ENCODE measurements around the gene SHISAL1. TPM values are rescaled to one million over a fixed set of nuclear protein-coding genes. Genes with fewer than 3 reads are reported as not detected.

SHISAL1 gene
- total RNA-seq, 1 experiment from 2014 or later, result 2.9 TPM

GRCh38 chr22:44254811-44255210 lies 57.9 kb downstream of the SHISAL1 start:
- DNase-seq, result no peak
- Histone ChIP-seq H4K91ac (ENCODE audit: insufficient read length, low read depth, low read length) (no peak overlapping the region), H4K8ac (replicated peaks; ENCODE audit: insufficient read length, low read depth, low read length) (no peak overlapping the region), H3K18ac (ENCODE audit: insufficient read length, low read depth, low read length) (no peak overlapping the region), H3K9ac (ENCODE audit: extremely low read depth, insufficient read length, low read length) (no peak overlapping the region), H2AK5ac (ENCODE audit: insufficient read length, low read length) (no peak overlapping the region), H3K23ac (ENCODE audit: insufficient read length, low read depth, low read length) (no peak overlapping the region), H2BK120ac (ENCODE audit: low read depth, low read length, poor library complexity, severe bottlenecking) (no peak overlapping the region), H3K23me2 (ENCODE audit: insufficient read length, low read depth, low read length, poor library complexity, severe bottlenecking) (no peaks in the 10 kb centered on the region), H3K9me3 (ENCODE audit: control insufficient read depth, low read depth, low read length) (no peaks in the 10 kb centered on the region), H2AFZ (ENCODE audit: low read length) (no peak overlapping the region), H3K4ac (ENCODE audit: low read depth, low read length) (no peak overlapping the region), H3K27ac (ENCODE audit: insufficient read length, low read depth, low read length) (no peak overlapping the region), H3K56ac (ENCODE audit: insufficient read length, low read depth, low read length) (no peak overlapping the region), H2BK15ac (ENCODE audit: low read depth, low read length) (no peak overlapping the region), H2BK12ac (ENCODE audit: insufficient read length, low read depth, low read length) (no peak overlapping the region), H2BK5ac (ENCODE audit: insufficient read length, low read length) (no peak overlapping the region), H3K27me3 (ENCODE audit: insufficient read depth, low read length) (no peaks in the 10 kb centered on the region), H3K79me2 (ENCODE audit: insufficient read depth, low read length) (no peaks in the 10 kb centered on the region), H3K14ac (ENCODE audit: insufficient read depth, low read length) (no peak overlapping the region), H3T11ph (ENCODE audit: low read length) (no peak overlapping the region), H4K5ac (ENCODE audit: insufficient read length, low read depth, low read length) (no peak overlapping the region), H3K4me2 (ENCODE audit: insufficient read depth, insufficient read length, low read length) (no peak overlapping the region), H3K4me1 (ENCODE audit: insufficient read depth, low read length) (peaks cover 4% of the 10 kb centered on the region; the same call in 1 of the 2 replicates), H3K79me1 (ENCODE audit: insufficient read depth, low read depth, low read length, poor library complexity, severe bottlenecking) (no peaks in the 10 kb centered on the region), H2BK20ac (ENCODE audit: low read depth, low read length, poor library complexity, severe bottlenecking) (no peak overlapping the region), H4K20me1 (ENCODE audit: control insufficient read depth, insufficient read depth, insufficient read length) (no peaks in the 10 kb centered on the region)
- Mint-ChIP-seq H3K4me1 (peaks cover 16 to 17% of the 10 kb centered on the region in 2 experiments), H3K36me3 (ENCODE audit: insufficient read depth in 1 of 3, low read depth in 3 of 3) (peaks cover 3 to 19% (median 10%) of the 10 kb centered on the region in 3 experiments; a peak in 6 of 7 replicates), H3K27ac (no peak overlapping the region; a peak in 1 of 7 replicates), H3K27me3 (ENCODE audit: low read depth) (peaks cover 8% of the 10 kb centered on the region), H3K9me3 (peaks cover 14 to 23% of the 10 kb centered on the region in 2 experiments), H3K4me3 (no peak overlapping the region)
- no CpG with 5 or more reads among the region's 2 CpGs for WGBS (ENCODE audit: extremely low coverage, insufficient read length, low lambda C conversion rate)
- TF ChIP-seq CTCF (conservative IDR thresholded peaks at IDR 0.05), result no peak
